Upper lobe of left lung (tissue), 6 donors: ENCODE results near the gene GRXCR2. TPM values are rescaled to one million over a fixed set of nuclear protein-coding genes. Genes with fewer than 3 reads are reported as not detected.

Experiments used
- ATAC-seq, 2 donors: fragments of 200-7000 bp; cut with Tn5 transposase; one replicate each; pipeline ENCODE4 v1.9.1; 2022; ENCODE audit warnings: mild to moderate bottlenecking in 2 of 2, moderate library complexity in 2 of 2; ENCODE audit not compliant: low FRiP score in 2 of 2
- DNase-seq, 2 donors: peaks; one replicate each; pipeline ENCODE4 v3.0.0-alpha.2; 2019 to 2020
- H3K27ac ChIP-seq, 4 donors: fragments of 200-600 bp; sonication (generic); one replicate each; pipeline ENCODE4 v1.5.1; 2016 to 2019
- H3K27me3 ChIP-seq, 4 donors: fragments of 200-600 bp; sonication (generic); one replicate each; pipeline ENCODE4 v1.5.1; 2017 to 2019
- H3K36me3 ChIP-seq, 4 donors: fragments of 200-600 bp; sonication (generic); one replicate each; pipeline ENCODE4 v1.5.1; 2016 to 2019
- H3K4me1 ChIP-seq, 4 donors: fragments of 200-600 bp; sonication (generic); one replicate each; pipeline ENCODE4 v1.5.1; 2018 to 2019
- H3K4me3 ChIP-seq, 4 donors: fragments of 200-600 bp; sonication (generic); one replicate each; pipeline ENCODE4 v1.5.1; 2017 to 2019; ENCODE audit warnings: mild to moderate bottlenecking in 2 of 4, moderate library complexity in 1 of 4
- H3K9me3 ChIP-seq, 4 donors: fragments of 200-600 bp; sonication (generic); one replicate each; pipeline ENCODE4 v1.5.1; 2018 to 2019
- EP300 ChIP-seq, 4 donors: sonication (generic); formaldehyde crosslinking; IDR thresholded peaks; one replicate each; pipeline ENCODE4 v1.5.1; 2017; ENCODE audit warnings: antibody characterized with exemption in 4 of 4, control low read depth in 2 of 4
- POLR2A ChIP-seq, 4 donors: fragments of 450-650 bp; IDR thresholded peaks; one replicate each; pipeline ENCODE4 v1.5.1; 2016 to 2017; ENCODE audit warnings: antibody characterized with exemption in 4 of 4, mild to moderate bottlenecking in 2 of 4
- POLR2AphosphoS5 ChIP-seq, 2 donors: sonication (generic); formaldehyde crosslinking; IDR thresholded peaks; one replicate each; pipeline ENCODE4 v1.5.1; 2017; ENCODE audit warnings: antibody characterized with exemption in 2 of 2
- WGBS, 2 donors: methylation state at CpG; one replicate each; pipeline ENCODE4 v1.1.5; 2017 to 2018; 5-methylcytosine and 5-hydroxymethylcytosine counted together
- total RNA-seq, 6 donors: library from RNA; depleted of rRNA in 4 of 6; stranded (reverse); fragments of >200 nt in 4 of 6; gene quantifications; one replicate each; pipeline versions ENCODE4 v1.1.0 to v1.2.1, GENCODE V29; 2016 to 2021
- TF ChIP-seq, protein P1 (sequence below), 6 experiments: fragments of 450-650 bp in 4 of 6; fragments of 200-600 bp in 2 of 6; sonication (generic) in 2 of 6; IDR thresholded peaks; one replicate each; pipeline ENCODE4 v1.5.1; 2016 to 2019; ENCODE audit warnings: antibody characterized with exemption in 6 of 6
- donor health status: DM: no; HTN: no; CAD: no; lungs with moderate emphysema.
- donor health status: DM: no; HTN: yes; CAD: no; lungs with severe emphysema.

Gene GRXCR2
- total RNA-seq, 6 donors from 2014 or later: not detected

DNA sequence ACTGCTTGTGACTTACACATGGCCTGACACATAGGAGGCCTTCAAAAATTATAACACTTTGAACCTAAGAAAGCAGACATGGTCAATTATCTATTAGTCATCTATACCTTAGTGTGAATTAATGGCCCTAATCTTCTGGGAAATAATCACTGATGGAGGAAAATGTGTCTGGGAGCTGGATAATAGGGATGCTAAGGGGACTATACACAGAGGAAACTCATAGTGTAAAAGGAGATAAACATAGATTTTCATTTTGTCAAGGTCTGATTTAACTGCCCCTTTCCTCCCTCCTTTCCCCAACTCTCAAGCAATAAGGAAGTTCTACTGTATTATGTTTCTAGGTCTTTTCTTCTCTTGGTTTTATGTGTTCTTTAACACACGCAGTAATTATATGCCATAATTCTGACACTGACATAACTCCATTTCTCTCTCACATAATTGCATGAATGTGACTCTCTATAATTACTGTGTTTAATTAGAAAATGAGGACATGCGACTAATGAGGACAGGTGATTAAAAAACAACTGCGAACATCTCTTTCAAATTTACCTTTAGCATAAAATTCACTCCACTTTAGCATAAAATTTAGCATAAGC is 18.9 kb downstream of the GRXCR2 start:
- peaks cover 3 to 13% (median 8%) of the 10 kb centered on the region in 4 donors for H3K4me1 ChIP-seq
- no peaks in the 10 kb centered on the region for H3K9me3 ChIP-seq
- 93 to 97% methylated on average over 3 of the region's 3 CpGs for WGBS, 2 donors
- DNase-seq: no peak
- TF ChIP-seq EP300 (IDR thresholded peaks at IDR 0.05): no peak
- TF ChIP-seq POLR2A (IDR thresholded peaks at IDR 0.05): no peak
- no peak for TF ChIP-seq POLR2AphosphoS5 (IDR thresholded peaks at IDR 0.05)
- TF ChIP-seq, protein P1, sequence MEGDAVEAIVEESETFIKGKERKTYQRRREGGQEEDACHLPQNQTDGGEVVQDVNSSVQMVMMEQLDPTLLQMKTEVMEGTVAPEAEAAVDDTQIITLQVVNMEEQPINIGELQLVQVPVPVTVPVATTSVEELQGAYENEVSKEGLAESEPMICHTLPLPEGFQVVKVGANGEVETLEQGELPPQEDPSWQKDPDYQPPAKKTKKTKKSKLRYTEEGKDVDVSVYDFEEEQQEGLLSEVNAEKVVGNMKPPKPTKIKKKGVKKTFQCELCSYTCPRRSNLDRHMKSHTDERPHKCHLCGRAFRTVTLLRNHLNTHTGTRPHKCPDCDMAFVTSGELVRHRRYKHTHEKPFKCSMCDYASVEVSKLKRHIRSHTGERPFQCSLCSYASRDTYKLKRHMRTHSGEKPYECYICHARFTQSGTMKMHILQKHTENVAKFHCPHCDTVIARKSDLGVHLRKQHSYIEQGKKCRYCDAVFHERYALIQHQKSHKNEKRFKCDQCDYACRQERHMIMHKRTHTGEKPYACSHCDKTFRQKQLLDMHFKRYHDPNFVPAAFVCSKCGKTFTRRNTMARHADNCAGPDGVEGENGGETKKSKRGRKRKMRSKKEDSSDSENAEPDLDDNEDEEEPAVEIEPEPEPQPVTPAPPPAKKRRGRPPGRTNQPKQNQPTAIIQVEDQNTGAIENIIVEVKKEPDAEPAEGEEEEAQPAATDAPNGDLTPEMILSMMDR (IDR thresholded peaks at IDR 0.05): no peak
- H3K27ac ChIP-seq: no peak overlapping the region
- H3K4me3 ChIP-seq: no peak overlapping the region
- no peaks in the 10 kb centered on the region for H3K36me3 ChIP-seq
- H3K27me3 ChIP-seq: no peaks in the 10 kb centered on the region
- no peak for ATAC-seq

DNA sequence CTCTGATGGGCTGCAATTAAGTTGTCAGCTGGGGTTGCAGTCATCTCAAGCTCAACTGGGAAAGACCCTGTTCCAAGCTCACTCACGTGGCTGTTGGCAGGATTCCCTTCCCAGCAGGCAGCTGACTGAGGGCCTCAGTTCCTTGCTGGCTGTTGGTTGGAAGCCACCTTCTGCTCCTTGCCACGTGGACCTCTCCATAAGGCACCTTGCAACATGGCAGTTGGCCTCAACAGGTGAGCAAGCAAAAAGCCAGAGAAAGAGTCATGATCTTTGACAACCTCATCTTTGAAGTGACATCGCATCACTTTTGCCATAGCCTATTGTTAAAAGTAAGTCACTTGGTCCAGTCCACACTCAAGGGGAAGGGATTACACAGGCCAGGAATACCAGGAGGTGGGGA is 19.8 kb downstream of the GRXCR2 start:
- H3K9me3 ChIP-seq: no peaks in the 10 kb centered on the region
- no peak overlapping the region for H3K4me3 ChIP-seq
- H3K4me1 ChIP-seq: peaks cover 3 to 13% (median 8%) of the 10 kb centered on the region in 4 donors
- DNase-seq: no peak
- no peak overlapping the region for H3K27ac ChIP-seq
- no peaks in the 10 kb centered on the region for H3K36me3 ChIP-seq
- ATAC-seq: no peak
- WGBS, 2 donors: 84 to 89% methylated on average over 2 to 3 of the region's 3 CpGs
- TF ChIP-seq POLR2A (IDR thresholded peaks at IDR 0.05) (no peak), POLR2AphosphoS5 (IDR thresholded peaks at IDR 0.05) (no peak), EP300 (IDR thresholded peaks at IDR 0.05) (no peak)
- TF ChIP-seq, protein P1 (IDR thresholded peaks at IDR 0.05): no peak
- no peaks in the 10 kb centered on the region for H3K27me3 ChIP-seq

DNA sequence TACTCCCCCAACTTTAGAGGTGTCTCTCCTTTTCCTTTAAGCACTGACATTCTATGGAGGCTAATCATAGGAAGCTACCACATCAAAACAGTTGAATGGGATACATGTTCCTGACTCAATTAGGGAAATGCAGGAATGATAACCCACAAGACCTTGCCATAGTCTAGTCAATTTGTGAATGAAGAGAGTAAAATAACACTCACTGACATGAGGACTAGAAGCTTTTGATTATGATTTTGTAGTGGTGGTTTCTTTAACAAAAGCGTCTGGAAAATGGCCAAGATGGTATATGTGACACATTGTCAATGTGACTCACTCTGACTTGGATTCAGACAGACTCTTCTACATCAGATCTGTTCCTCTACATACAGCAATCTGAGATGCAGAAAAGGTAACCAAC is 24.0 kb downstream of the GRXCR2 start:
- Histone ChIP-seq H3K9me3 (no peaks in the 10 kb centered on the region), H3K27me3 (no peaks in the 10 kb centered on the region), H3K36me3 (no peaks in the 10 kb centered on the region), H3K4me3 (no peak overlapping the region), H3K27ac (no peak overlapping the region), H3K4me1 (no peaks in the 10 kb centered on the region)
- no peak for DNase-seq
- WGBS, 2 donors: 79 to 86% methylated on average over 1 of the region's 1 CpG
- TF ChIP-seq POLR2A (IDR thresholded peaks at IDR 0.05) (no peak), POLR2AphosphoS5 (IDR thresholded peaks at IDR 0.05) (no peak), EP300 (IDR thresholded peaks at IDR 0.05) (no peak)
- TF ChIP-seq, protein P1 (IDR thresholded peaks at IDR 0.05): no peak
- no peak for ATAC-seq

DNA sequence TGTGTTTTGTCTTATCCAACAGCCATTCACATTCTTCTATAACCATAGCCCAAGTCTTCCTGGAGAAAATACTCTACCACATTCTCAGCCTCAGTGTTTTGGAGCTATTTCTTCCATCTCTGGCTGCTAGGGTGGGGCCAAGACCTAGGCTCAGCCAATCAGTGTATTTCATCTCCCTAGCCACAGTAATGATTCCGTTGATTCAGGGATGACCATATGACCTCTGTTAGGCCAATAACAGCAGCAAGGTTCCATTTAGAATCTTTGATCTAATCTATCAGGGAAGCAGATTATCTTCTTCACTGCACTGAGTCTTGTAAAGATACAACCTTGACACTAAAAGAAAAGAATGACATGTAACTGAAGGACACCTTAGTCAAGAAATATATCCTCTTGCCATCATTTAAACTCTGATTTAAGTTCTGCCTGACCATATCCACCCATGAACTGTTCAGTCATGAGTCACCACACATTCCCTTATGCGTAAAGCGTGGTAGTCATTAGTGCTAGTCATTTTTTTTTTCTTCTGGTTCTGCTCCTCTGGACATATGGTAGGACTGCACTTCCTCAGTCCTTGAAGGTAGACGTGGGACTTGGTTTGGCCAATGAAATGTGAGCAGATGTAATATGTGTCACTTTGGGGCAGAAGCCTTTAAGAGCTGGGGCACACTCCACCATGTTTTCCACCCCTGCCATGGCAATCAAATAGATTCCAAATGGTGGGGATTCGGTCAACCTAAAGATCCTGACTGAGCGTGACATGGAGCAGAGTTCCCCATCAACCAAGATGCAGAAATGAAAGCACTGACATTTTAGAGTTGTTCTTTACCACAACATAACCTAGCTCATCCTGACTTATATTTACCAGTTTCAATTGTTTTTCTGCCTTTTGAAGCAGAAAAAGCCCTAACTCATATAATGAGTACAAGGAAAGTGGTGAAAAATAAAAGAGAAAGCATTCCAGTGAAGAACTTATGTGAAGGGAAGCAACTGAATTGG is 25.0 kb downstream of the GRXCR2 start:
- DNase-seq: no peak
- no peak for ATAC-seq
- no peaks in the 10 kb centered on the region for H3K4me1 ChIP-seq
- TF ChIP-seq POLR2AphosphoS5 (IDR thresholded peaks at IDR 0.05) (no peak), POLR2A (IDR thresholded peaks at IDR 0.05) (no peak), EP300 (IDR thresholded peaks at IDR 0.05) (no peak)
- TF ChIP-seq, protein P1 (IDR thresholded peaks at IDR 0.05): no peak
- H3K9me3 ChIP-seq: no peaks in the 10 kb centered on the region
- WGBS, 2 donors: 92 to 93% methylated on average over 6 of the region's 6 CpGs
- no peaks in the 10 kb centered on the region for H3K36me3 ChIP-seq
- H3K4me3 ChIP-seq: no peak overlapping the region
- no peak overlapping the region for H3K27ac ChIP-seq
- H3K27me3 ChIP-seq: no peaks in the 10 kb centered on the region
